ENCODE data around the gene HLA-DRA. TPM values are rescaled to one million over a fixed set of nuclear protein-coding genes. Genes with fewer than 3 reads are reported as not detected.

HLA-DRA gene
- total RNA-seq, 4 donors from 2014 or later = 126 to 261 (median 220) TPM

- H3K27me3 ChIP-seq = peaks cover 7% of the 10 kb centered on the region
- no peaks in the 10 kb centered on the region for H3K36me3 ChIP-seq
- TF ChIP-seq EP300 (IDR thresholded peaks at IDR 0.05) (no peak), POLR2A (IDR thresholded peaks at IDR 0.05) (no peak), POLR2AphosphoS5 (IDR thresholded peaks at IDR 0.05) (no peak), CTCF (IDR thresholded peaks at IDR 0.05) (no peak)
- no peaks in the 10 kb centered on the region for H3K4me1 ChIP-seq
- no peak for DNase-seq (ENCODE audit: low spot score in 2 of 2)
- H3K4me3 ChIP-seq = no peak overlapping the region
- H3K27ac ChIP-seq = no peak overlapping the region
- H3K9me3 ChIP-seq = no peaks in the 10 kb centered on the region
Measured at GRCh38 chr6:32447932-32448331, 8.2 kb downstream of the HLA-DRA start.

GRCh38 chr6:32449088-32449736 lies 9.5 kb downstream of the HLA-DRA start:
- no peak for DNase-seq (ENCODE audit: low spot score in 2 of 2)

GRCh38 chr6:32457054-32457453 lies 17.4 kb downstream of the HLA-DRA start:
- Histone ChIP-seq H3K9me3 (no peaks in the 10 kb centered on the region), H3K4me3 (no peak overlapping the region), H3K4me1 (no peaks in the 10 kb centered on the region), H3K27me3 (peaks cover 13% of the 10 kb centered on the region), H3K27ac (no peak overlapping the region), H3K36me3 (no peaks in the 10 kb centered on the region)
- no peak for DNase-seq (ENCODE audit: low spot score in 2 of 2)
- TF ChIP-seq CTCF (IDR thresholded peaks at IDR 0.05) = no peak
- TF ChIP-seq POLR2A (IDR thresholded peaks at IDR 0.05) = no peak
- TF ChIP-seq POLR2AphosphoS5 (IDR thresholded peaks at IDR 0.05) = no peak
- TF ChIP-seq EP300 (IDR thresholded peaks at IDR 0.05) = no peak
- 78% methylated on average over 4 of the region's 4 CpGs for WGBS

More at GRCh38 chr6:32449088-32449736, 9.5 kb downstream of the HLA-DRA start:
- H3K4me3 ChIP-seq = no peak overlapping the region
- H3K27me3 ChIP-seq = peaks cover 5% of the 10 kb centered on the region
- TF ChIP-seq POLR2AphosphoS5 (IDR thresholded peaks at IDR 0.05) (no peak), POLR2A (IDR thresholded peaks at IDR 0.05) (no peak), EP300 (IDR thresholded peaks at IDR 0.05) (no peak), CTCF (IDR thresholded peaks at IDR 0.05) (no peak)
- no peak overlapping the region for H3K27ac ChIP-seq
- H3K9me3 ChIP-seq = no peaks in the 10 kb centered on the region
- H3K36me3 ChIP-seq = no peaks in the 10 kb centered on the region
- H3K4me1 ChIP-seq = no peaks in the 10 kb centered on the region
- 77% methylated on average over 3 of the region's 3 CpGs for WGBS

- H3K36me3 ChIP-seq = no peaks in the 10 kb centered on the region
- WGBS = 80% methylated on average over 29 of the region's 29 CpGs
- no peaks in the 10 kb centered on the region for H3K4me1 ChIP-seq
- H3K4me3 ChIP-seq = peak overlapping the region; percentile 45
- TF ChIP-seq POLR2AphosphoS5 (IDR thresholded peaks at IDR 0.05) = no peak
- TF ChIP-seq EP300 (IDR thresholded peaks at IDR 0.05) = no peak
- no peak for TF ChIP-seq CTCF (IDR thresholded peaks at IDR 0.05)
- no peak for TF ChIP-seq POLR2A (IDR thresholded peaks at IDR 0.05)
- no peak for DNase-seq (ENCODE audit: low spot score in 2 of 2)
- H3K27me3 ChIP-seq = peaks cover 18% of the 10 kb centered on the region
- H3K9me3 ChIP-seq = no peaks in the 10 kb centered on the region
- no peak overlapping the region for H3K27ac ChIP-seq
Measured at GRCh38 chr6:32459781-32460424, 20.2 kb downstream of the HLA-DRA start.

GRCh38 chr6:32460528-32460927 lies 20.8 kb downstream of the HLA-DRA start:
- DNase-seq (ENCODE audit: low spot score in 2 of 2) = no peak
- 62% methylated on average over 4 of the region's 4 CpGs for WGBS
- Histone ChIP-seq H3K27me3 (peaks cover 18% of the 10 kb centered on the region), H3K36me3 (no peaks in the 10 kb centered on the region), H3K4me3 (no peak overlapping the region), H3K4me1 (no peaks in the 10 kb centered on the region), H3K9me3 (no peaks in the 10 kb centered on the region), H3K27ac (no peak overlapping the region)
- TF ChIP-seq POLR2AphosphoS5 (IDR thresholded peaks at IDR 0.05) (no peak), CTCF (IDR thresholded peaks at IDR 0.05) (no peak), EP300 (IDR thresholded peaks at IDR 0.05) (no peak), POLR2A (IDR thresholded peaks at IDR 0.05) (no peak)
